Adrenal gland (tissue), 12 donors: ENCODE measurements around the gene PTPRN2. TPM values are rescaled to one million over a fixed set of nuclear protein-coding genes. Genes with fewer than 3 reads are reported as not detected.
"Not testable (repeated sequence)": the region's sequence is repeated elsewhere in the genome, so short reads cannot be mapped to it uniquely, and the experiment has no call there.

Source experiments
- DNase-seq, 7 donors: peaks; one replicate each; pipeline ENCODE4 v3.0.0-alpha.2; 2019 to 2020
- H3K27ac ChIP-seq, 5 donors: fragments of 200-600 bp; sonication (generic) in 4 of 5; 1 replicate in 3 of 5; 2 replicates in 2 of 5; pipeline versions ENCODE4 v1.5.1 to v1.8.0; 2016 to 2020; ENCODE audit warnings: mild to moderate bottlenecking in 1 of 5
- H3K27me3 ChIP-seq: fragments of 200-600 bp; 2 replicates; pipeline ENCODE4 v1.8.0; 2021
- H3K36me3 ChIP-seq, 2 donors: fragments of 200-600 bp; replicated peaks in 1 of 2; 1 replicate in 1 of 2; 2 replicates in 1 of 2; pipeline versions ENCODE4 v1.5.1 to v1.8.0; 2018 to 2022
- H3K4me1 ChIP-seq, 2 donors: fragments of 200-600 bp; replicated peaks in 1 of 2; 1 replicate in 1 of 2; 2 replicates in 1 of 2; pipeline versions ENCODE4 v1.5.1 to v1.8.0; 2018 to 2021
- H3K4me3 ChIP-seq, 4 donors: fragments of 200-600 bp; sonication (generic) in 3 of 4; one replicate each; pipeline ENCODE4 v1.5.1; 2016 to 2018
- H3K9me3 ChIP-seq, 3 donors: fragments of 200-600 bp; sonication (generic) in 1 of 3; replicated peaks in 1 of 3; 1 replicate in 2 of 3; 2 replicates in 1 of 3; pipeline versions ENCODE4 v1.5.1 to v1.8.0; 2016 to 2021
- POLR2A ChIP-seq, 2 donors: fragments of 450-650 bp; IDR thresholded peaks; one replicate each; pipeline ENCODE4 v1.6.1; 2017; ENCODE audit warnings: antibody characterized with exemption in 2 of 2, mild to moderate bottlenecking in 2 of 2, moderate library complexity in 1 of 2
- WGBS, 4 donors: extraction: QIAGEN DNeasy Blood & Tissue Kit in 2 of 4; methylation state at CpG; one replicate each; pipeline versions ENCODE4 v1.1.5 to v1.1.7; 2013 to 2017; 5-methylcytosine and 5-hydroxymethylcytosine counted together
- intact Hi-C, 2 donors: fragments of 100-400 bp; cut with DNase I; formaldehyde crosslinking; loops; one replicate each; pipeline versions ENCODE4 v1.14.1 to v1.15.0; 2022 to 2023
- polyA plus RNA-seq, 3 donors: library from polyadenylated mRNA; stranded (reverse); fragments of 200-250 nt in 2 of 3; fragments of 350-450 nt in 1 of 3; fragmentation: Illumina TruSeq in 1 of 3; extraction: RNeasy Lipid Tissue Mini Kit (QIAGEN cat#74804) in 1 of 3; gene quantifications; one replicate each; pipeline ENCODE4 v1.2.3, GENCODE V29; 2013 to 2014
- total RNA-seq, 9 donors: library from RNA; depleted of rRNA in 4 of 9; stranded (reverse); fragments of >200 nt in 4 of 9; fragments of 120-200 nt in 1 of 9; fragmentation: NEBNext Ultra II Directional in 1 of 9; extraction: Animal tissue kit (Norgen Biotek cat#: 25700) in 1 of 9; gene quantifications; one replicate each; pipeline versions ENCODE4 v1.1.0 to v1.2.4, GENCODE V29; 2013 to 2023
- TF ChIP-seq, protein P1 (sequence below), 6 experiments: fragments of 450-650 bp in 4 of 6; fragments of 200-600 bp in 2 of 6; sonication (generic) in 1 of 6; IDR thresholded peaks; 1 replicate in 5 of 6; 2 replicates in 1 of 6; pipeline versions ENCODE4 v1.5.1 to v1.8.0; 2016 to 2021; ENCODE audit warnings: antibody characterized with exemption in 6 of 6, mild to moderate bottlenecking in 2 of 6, moderate library complexity in 1 of 6
- donor health status: healthy with polysubstance abuse.
- donor health status: Bipolar disorder and iron deficiency.
- donor health status: DM: yes; HTN: yes; CAD: no.
- donor health status: DM: no; HTN: no; CAD: no.
- donor health status: DM: no; HTN: no; CAD: no.
- donor health status: DM: yes; HTN: yes; CAD: no.

PTPRN2 gene
- total and polyA plus RNA-seq, 12 donors: 2.2 to 16.2 (median 3.4) TPM

DNA sequence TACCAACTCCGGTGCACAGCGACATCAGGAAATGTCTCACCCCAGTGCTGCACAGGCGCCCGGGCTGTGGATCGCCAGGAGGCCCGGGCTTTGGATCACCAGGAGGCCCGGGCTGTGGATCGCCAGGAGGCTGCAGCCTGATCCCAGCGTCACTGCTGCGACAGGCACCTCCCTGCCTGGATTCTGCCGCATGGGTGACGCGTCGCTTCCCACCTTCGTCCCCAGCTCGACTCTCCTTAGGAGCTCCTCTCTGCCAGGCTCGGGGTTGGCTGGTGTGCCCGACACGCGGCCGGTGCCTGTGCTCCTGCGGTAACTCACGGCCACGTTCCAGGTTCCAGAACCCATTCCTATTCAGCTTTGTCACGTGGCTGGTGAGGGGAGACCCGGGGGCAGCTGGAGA lies 993.3 kb downstream of the PTPRN2 start:
- intact Hi-C loops: no loop called here
- Histone ChIP-seq H3K4me3 (no peak overlapping the region), H3K27ac (no peak overlapping the region), H3K27me3 (no peaks in the 10 kb centered on the region), H3K9me3 (no peaks in the 10 kb centered on the region), H3K36me3 (no peaks in the 10 kb centered on the region), H3K4me1 (no peaks in the 10 kb centered on the region)
- TF ChIP-seq, protein P1, sequence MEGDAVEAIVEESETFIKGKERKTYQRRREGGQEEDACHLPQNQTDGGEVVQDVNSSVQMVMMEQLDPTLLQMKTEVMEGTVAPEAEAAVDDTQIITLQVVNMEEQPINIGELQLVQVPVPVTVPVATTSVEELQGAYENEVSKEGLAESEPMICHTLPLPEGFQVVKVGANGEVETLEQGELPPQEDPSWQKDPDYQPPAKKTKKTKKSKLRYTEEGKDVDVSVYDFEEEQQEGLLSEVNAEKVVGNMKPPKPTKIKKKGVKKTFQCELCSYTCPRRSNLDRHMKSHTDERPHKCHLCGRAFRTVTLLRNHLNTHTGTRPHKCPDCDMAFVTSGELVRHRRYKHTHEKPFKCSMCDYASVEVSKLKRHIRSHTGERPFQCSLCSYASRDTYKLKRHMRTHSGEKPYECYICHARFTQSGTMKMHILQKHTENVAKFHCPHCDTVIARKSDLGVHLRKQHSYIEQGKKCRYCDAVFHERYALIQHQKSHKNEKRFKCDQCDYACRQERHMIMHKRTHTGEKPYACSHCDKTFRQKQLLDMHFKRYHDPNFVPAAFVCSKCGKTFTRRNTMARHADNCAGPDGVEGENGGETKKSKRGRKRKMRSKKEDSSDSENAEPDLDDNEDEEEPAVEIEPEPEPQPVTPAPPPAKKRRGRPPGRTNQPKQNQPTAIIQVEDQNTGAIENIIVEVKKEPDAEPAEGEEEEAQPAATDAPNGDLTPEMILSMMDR (IDR thresholded peaks at IDR 0.05): no peak
- no peak for TF ChIP-seq POLR2A (IDR thresholded peaks at IDR 0.05)
- 81 to 86% (median 83%) methylated on average over 16 to 26 of the region's 26 CpGs for WGBS, 4 donors
- DNase-seq: no peak

DNA sequence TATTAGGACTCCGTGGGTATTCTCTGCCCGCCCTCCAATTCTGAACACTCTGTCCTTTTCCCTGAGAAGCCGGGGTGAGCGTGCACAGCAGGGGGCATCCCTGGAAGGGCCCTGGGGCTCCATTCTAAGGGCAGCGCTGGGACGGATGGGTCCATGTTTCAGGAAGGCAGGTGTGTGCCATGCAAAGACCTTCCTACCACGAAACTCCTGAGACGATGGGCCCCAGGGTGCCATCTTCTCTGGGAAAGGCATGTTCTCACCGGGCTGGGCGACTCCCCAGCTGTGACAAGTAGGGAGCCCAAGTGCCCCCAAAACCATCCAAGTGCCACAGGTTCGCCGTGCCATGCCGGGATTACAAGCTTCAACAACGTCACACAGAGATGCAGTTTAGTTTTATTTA lies 994.1 kb downstream of the PTPRN2 start:
- Histone ChIP-seq H3K4me1 (no peaks in the 10 kb centered on the region), H3K36me3 (no peaks in the 10 kb centered on the region), H3K4me3 (no peak overlapping the region), H3K27ac (no peak overlapping the region), H3K27me3 (no peaks in the 10 kb centered on the region), H3K9me3 (no peaks in the 10 kb centered on the region)
- WGBS, 4 donors: 84 to 90% (median 88%) methylated on average over 8 to 14 of the region's 14 CpGs
- no peak for TF ChIP-seq POLR2A (IDR thresholded peaks at IDR 0.05)
- TF ChIP-seq, protein P1 (IDR thresholded peaks at IDR 0.05): no peak
- intact Hi-C loops: no loop called here
- DNase-seq: no peak

DNA sequence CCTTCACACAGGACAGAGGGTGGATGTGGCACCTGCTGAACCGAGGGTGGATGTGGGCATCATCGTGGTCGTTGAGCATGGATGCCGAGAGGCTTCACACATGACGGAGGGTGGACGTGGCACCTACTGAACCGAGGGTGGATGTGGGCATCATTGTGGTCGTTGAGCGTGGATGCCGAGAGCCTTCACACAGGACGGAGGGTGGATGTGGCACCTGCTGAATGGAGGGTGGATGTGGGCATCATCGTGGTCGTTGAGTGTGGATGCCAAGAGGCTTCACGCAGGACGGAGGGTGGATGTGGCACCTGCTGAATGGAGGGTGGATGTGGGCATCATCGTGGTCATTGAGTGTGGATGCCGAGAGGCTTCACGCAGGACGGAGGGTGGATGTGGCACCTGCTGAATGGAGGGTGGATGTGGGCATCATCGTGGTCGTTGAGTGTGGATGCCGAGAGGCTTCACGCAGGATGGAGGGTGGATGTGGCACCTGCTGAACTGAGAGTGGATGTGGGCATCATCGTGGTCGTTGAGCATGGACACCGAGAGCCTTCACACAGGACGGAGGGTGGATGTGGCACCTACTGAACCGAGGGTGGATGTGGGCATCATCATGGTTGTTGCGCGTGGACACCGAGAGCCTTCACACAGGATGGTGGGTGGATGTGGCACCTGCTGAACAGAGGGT lies 994.8 kb downstream of the PTPRN2 start:
- H3K4me1 ChIP-seq, H3K27ac ChIP-seq, intact Hi-C loops, H3K9me3 ChIP-seq, H3K36me3 ChIP-seq, H3K4me3 ChIP-seq, DNase-seq, H3K27me3 ChIP-seq: not testable (repeated sequence)
- 82 to 90% (median 89%) methylated on average over 31 of the region's 31 CpGs for WGBS, 4 donors

GRCh38 chr7:157590526-157590925 lies 997.1 kb downstream of the PTPRN2 start:
- intact Hi-C loops: no loop called here
- Histone ChIP-seq H3K4me1 (no peaks in the 10 kb centered on the region), H3K9me3 (no peaks in the 10 kb centered on the region), H3K27me3 (no peaks in the 10 kb centered on the region), H3K27ac (no peak overlapping the region), H3K36me3 (no peaks in the 10 kb centered on the region), H3K4me3 (no peak overlapping the region)
- DNase-seq: no peak
- no peak for TF ChIP-seq POLR2A (IDR thresholded peaks at IDR 0.05)
- TF ChIP-seq, protein P1 (IDR thresholded peaks at IDR 0.05): no peak
- 74 to 94% (median 86%) methylated on average over 9 to 13 of the region's 13 CpGs for WGBS, 4 donors

DNA sequence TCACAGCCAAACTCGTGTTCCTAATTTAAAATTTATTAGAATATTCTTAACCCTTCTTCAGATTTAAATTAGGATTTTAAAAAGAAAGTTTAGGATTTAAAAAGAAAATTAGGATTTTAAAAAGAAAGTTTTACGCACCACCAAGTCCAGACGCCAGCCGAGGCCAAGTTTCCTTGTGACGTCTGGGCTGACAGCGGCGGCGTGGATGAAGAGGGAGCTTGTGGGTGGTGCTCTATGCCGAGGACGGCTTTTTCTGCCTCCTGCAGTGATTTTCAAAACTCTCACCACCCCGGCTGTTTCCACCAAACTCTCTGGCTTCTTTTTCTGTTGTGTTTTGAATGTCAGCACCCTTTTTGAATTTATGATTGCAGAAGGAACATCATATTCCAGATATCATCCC lies 997.9 kb downstream of the PTPRN2 start:
- Histone ChIP-seq H3K27ac (no peak overlapping the region), H3K4me3 (no peak overlapping the region), H3K27me3 (no peaks in the 10 kb centered on the region), H3K9me3 (no peaks in the 10 kb centered on the region), H3K4me1 (no peaks in the 10 kb centered on the region), H3K36me3 (no peaks in the 10 kb centered on the region)
- 59 to 65% (median 64%) methylated on average over 11 of the region's 11 CpGs for WGBS, 4 donors
- no peak for DNase-seq
- intact Hi-C loops: no loop called here
- no peak for TF ChIP-seq POLR2A (IDR thresholded peaks at IDR 0.05)
- TF ChIP-seq, protein P1 (IDR thresholded peaks at IDR 0.05): no peak
